Measurements from ENCODE around the gene SERPINA6.
A peak's percentile ranks its signal among the peaks of the same experiment; 100 is the strongest.

SERPINA6 gene

GRCh38 chr14:94291159-94291905 is 31.8 kb downstream of the SERPINA6 start:
- no peak overlapping the region for H3K18ac ChIP-seq (ENCODE audit: low read length)
- no peaks in the 10 kb centered on the region for H3K36me3 ChIP-seq (ENCODE audit: control insufficient read depth, insufficient read depth, low read length)
- H2BK5ac ChIP-seq (ENCODE audit: low read length) = no peak overlapping the region
- WGBS (ENCODE audit: extremely low coverage, insufficient coverage, low lambda C conversion rate) = no CpG with 5 or more reads among the region's 13 CpGs
- no peak overlapping the region for H3K9ac ChIP-seq (ENCODE audit: low read length)
- H3K4me3 ChIP-seq (ENCODE audit: low read length) = no peak overlapping the region
- no peaks in the 10 kb centered on the region for H3K4me1 ChIP-seq (ENCODE audit: control insufficient read depth, low read depth, low read length)
- no peak overlapping the region for H3K27ac ChIP-seq (ENCODE audit: low read depth, low read length)
- no peak overlapping the region for H2AK5ac ChIP-seq (ENCODE audit: low read length)
- H3K4ac ChIP-seq (ENCODE audit: low read depth, low read length) = no peak overlapping the region
- H2BK15ac ChIP-seq (replicated peaks; ENCODE audit: low read depth) = no peak overlapping the region
- H4K5ac ChIP-seq (ENCODE audit: low read length) = no peak overlapping the region
- no peaks in the 10 kb centered on the region for H3K79me2 ChIP-seq (ENCODE audit: control insufficient read depth, insufficient read depth, low read length)
- DNase-seq = no peak
- no peak overlapping the region for H3K23ac ChIP-seq (ENCODE audit: low read length)
- no peaks in the 10 kb centered on the region for H3K27me3 ChIP-seq (ENCODE audit: insufficient read depth, low read length, poor library complexity)
- no peak overlapping the region for H3K4me2 ChIP-seq (ENCODE audit: low read length)
- no peaks in the 10 kb centered on the region for H3K79me1 ChIP-seq (ENCODE audit: low read length)
- H3K56ac ChIP-seq (ENCODE audit: low read length) = no peak overlapping the region
- no peak overlapping the region for H4K8ac ChIP-seq (ENCODE audit: low read depth, low read length)
- no peak overlapping the region for H2BK120ac ChIP-seq (ENCODE audit: low read depth, low read length)

GRCh38 chr14:94290197-94290596 is 32.9 kb downstream of the SERPINA6 start:
- Histone ChIP-seq H2AK5ac (ENCODE audit: low read length) (no peak overlapping the region), H3K27ac (ENCODE audit: low read depth, low read length) (no peak overlapping the region), H3K4me2 (ENCODE audit: low read length) (no peak overlapping the region), H3K4me3 (ENCODE audit: low read length) (no peak overlapping the region), H3K18ac (ENCODE audit: low read length) (no peak overlapping the region), H2BK120ac (ENCODE audit: low read depth, low read length) (no peak overlapping the region), H3K36me3 (ENCODE audit: control insufficient read depth, insufficient read depth, low read length) (no peaks in the 10 kb centered on the region), H3K4ac (ENCODE audit: low read depth, low read length) (no peak overlapping the region), H3K79me2 (ENCODE audit: control insufficient read depth, insufficient read depth, low read length) (no peaks in the 10 kb centered on the region), H3K56ac (ENCODE audit: low read length) (no peak overlapping the region), H4K5ac (ENCODE audit: low read length) (no peak overlapping the region), H4K8ac (ENCODE audit: low read depth, low read length) (no peak overlapping the region), H3K27me3 (ENCODE audit: insufficient read depth, low read length, poor library complexity) (no peaks in the 10 kb centered on the region), H3K23ac (ENCODE audit: low read length) (no peak overlapping the region), H2BK5ac (ENCODE audit: low read length) (no peak overlapping the region), H3K79me1 (ENCODE audit: low read length) (no peaks in the 10 kb centered on the region), H2BK15ac (replicated peaks; ENCODE audit: low read depth) (no peak overlapping the region), H3K9ac (ENCODE audit: low read length) (no peak overlapping the region), H3K4me1 (ENCODE audit: control insufficient read depth, low read depth, low read length) (no peaks in the 10 kb centered on the region)
- DNase-seq = no peak
- no CpG with 5 or more reads among the region's 8 CpGs for WGBS (ENCODE audit: extremely low coverage, insufficient coverage, low lambda C conversion rate)

GRCh38 chr14:94288610-94289465 is 34.3 kb downstream of the SERPINA6 start:
- no peak overlapping the region for H3K4ac ChIP-seq (ENCODE audit: low read depth, low read length)

GRCh38 chr14:94285158-94285557 is 38.0 kb downstream of the SERPINA6 start:
- Histone ChIP-seq H3K9ac (ENCODE audit: low read length) (no peak overlapping the region), H4K8ac (ENCODE audit: low read depth, low read length) (no peak overlapping the region), H2BK5ac (ENCODE audit: low read length) (no peak overlapping the region), H3K36me3 (ENCODE audit: control insufficient read depth, insufficient read depth, low read length) (no peaks in the 10 kb centered on the region), H3K4me1 (ENCODE audit: control insufficient read depth, low read depth, low read length) (no peaks in the 10 kb centered on the region), H3K79me2 (ENCODE audit: control insufficient read depth, insufficient read depth, low read length) (no peaks in the 10 kb centered on the region), H4K5ac (ENCODE audit: low read length) (no peak overlapping the region), H2BK120ac (ENCODE audit: low read depth, low read length) (no peak overlapping the region), H2BK15ac (replicated peaks; ENCODE audit: low read depth) (no peak overlapping the region), H3K18ac (ENCODE audit: low read length) (no peak overlapping the region), H3K4me3 (ENCODE audit: low read length) (no peak overlapping the region), H3K27ac (ENCODE audit: low read depth, low read length) (no peak overlapping the region), H3K4me2 (ENCODE audit: low read length) (no peak overlapping the region), H3K4ac (ENCODE audit: low read depth, low read length) (no peak overlapping the region), H3K56ac (ENCODE audit: low read length) (no peak overlapping the region), H3K79me1 (ENCODE audit: low read length) (no peaks in the 10 kb centered on the region), H3K27me3 (ENCODE audit: insufficient read depth, low read length, poor library complexity) (no peaks in the 10 kb centered on the region), H3K23ac (ENCODE audit: low read length) (no peak overlapping the region), H2AK5ac (ENCODE audit: low read length) (no peak overlapping the region)
- DNase-seq = no peak

More at GRCh38 chr14:94288610-94289465, 34.3 kb downstream of the SERPINA6 start:
- Histone ChIP-seq H3K9ac (ENCODE audit: low read length) (no peak overlapping the region), H3K4me2 (ENCODE audit: low read length) (no peak overlapping the region), H2BK15ac (replicated peaks; ENCODE audit: low read depth) (no peak overlapping the region), H3K4me3 (ENCODE audit: low read length) (no peak overlapping the region), H4K5ac (ENCODE audit: low read length) (no peak overlapping the region), H3K56ac (ENCODE audit: low read length) (no peak overlapping the region), H3K4me1 (ENCODE audit: control insufficient read depth, low read depth, low read length) (no peaks in the 10 kb centered on the region), H3K18ac (ENCODE audit: low read length) (no peak overlapping the region), H2BK5ac (ENCODE audit: low read length) (no peak overlapping the region), H3K23ac (ENCODE audit: low read length) (no peak overlapping the region), H2AK5ac (ENCODE audit: low read length) (no peak overlapping the region), H3K36me3 (ENCODE audit: control insufficient read depth, insufficient read depth, low read length) (no peaks in the 10 kb centered on the region), H2BK120ac (ENCODE audit: low read depth, low read length) (no peak overlapping the region), H4K8ac (ENCODE audit: low read depth, low read length) (no peak overlapping the region), H3K79me1 (ENCODE audit: low read length) (no peaks in the 10 kb centered on the region), H3K27ac (ENCODE audit: low read depth, low read length) (no peak overlapping the region), H3K79me2 (ENCODE audit: control insufficient read depth, insufficient read depth, low read length) (no peaks in the 10 kb centered on the region), H3K27me3 (ENCODE audit: insufficient read depth, low read length, poor library complexity) (no peaks in the 10 kb centered on the region)
- peak; percentile 40 for DNase-seq
- WGBS (ENCODE audit: extremely low coverage, insufficient coverage, low lambda C conversion rate) = no CpG with 5 or more reads among the region's 14 CpGs

- Histone ChIP-seq H4K8ac (ENCODE audit: low read depth, low read length) (no peak overlapping the region), H2BK15ac (replicated peaks; ENCODE audit: low read depth) (no peak overlapping the region), H3K27ac (ENCODE audit: low read depth, low read length) (no peak overlapping the region), H3K4me2 (ENCODE audit: low read length) (no peak overlapping the region), H4K5ac (ENCODE audit: low read length) (no peak overlapping the region), H3K27me3 (ENCODE audit: insufficient read depth, low read length, poor library complexity) (no peaks in the 10 kb centered on the region), H3K79me2 (ENCODE audit: control insufficient read depth, insufficient read depth, low read length) (no peaks in the 10 kb centered on the region), H2BK5ac (ENCODE audit: low read length) (no peak overlapping the region), H3K4me3 (ENCODE audit: low read length) (no peak overlapping the region), H3K4me1 (ENCODE audit: control insufficient read depth, low read depth, low read length) (no peaks in the 10 kb centered on the region), H3K36me3 (ENCODE audit: control insufficient read depth, insufficient read depth, low read length) (no peaks in the 10 kb centered on the region), H3K18ac (ENCODE audit: low read length) (no peak overlapping the region), H3K23ac (ENCODE audit: low read length) (no peak overlapping the region), H2AK5ac (ENCODE audit: low read length) (no peak overlapping the region), H3K4ac (ENCODE audit: low read depth, low read length) (no peak overlapping the region), H3K79me1 (ENCODE audit: low read length) (no peaks in the 10 kb centered on the region), H3K56ac (ENCODE audit: low read length) (no peak overlapping the region), H2BK120ac (ENCODE audit: low read depth, low read length) (no peak overlapping the region), H3K9ac (ENCODE audit: low read length) (no peak overlapping the region)
- no peak for DNase-seq
- whole genome bisulfite sequencing (ENCODE audit: extremely low coverage, insufficient coverage, low lambda C conversion rate) = no CpG with 5 or more reads among the region's 2 CpGs
These were observed 38.9 kb downstream of the SERPINA6 start for GRCh38 chr14:94284221-94284620.

Data from mesendoderm (in vitro differentiated cells).